Progenitor cell of endocrine pancreas (in vitro differentiated cells): Measurements from ENCODE around the gene LRMDA. TPM values are rescaled to one million over a fixed set of nuclear protein-coding genes. Genes with fewer than 3 reads are reported as not detected.

Experiments
- DNase-seq: peaks from one replicate; pipeline ENCODE4 v3.0.0; 2021; ENCODE audit warnings: low spot score; ENCODE audit not compliant: unreplicated experiment
- H3K27ac Mint-ChIP-seq: 2 replicates; pipeline ENCODE4 v1.8.0; 2021; ENCODE audit warnings: mild to moderate bottlenecking, moderate library complexity, mixed read lengths
- H3K27me3 Mint-ChIP-seq: 2 replicates; pipeline ENCODE4 v1.8.0; 2021; ENCODE audit warnings: mixed read lengths
- H3K36me3 Mint-ChIP-seq: 2 replicates; pipeline ENCODE4 v1.8.0; 2022; ENCODE audit warnings: mixed read lengths; ENCODE audit not compliant: insufficient read depth
- H3K4me1 Mint-ChIP-seq: 2 replicates; pipeline ENCODE4 v1.8.0; 2021; ENCODE audit warnings: low read depth, mixed read lengths
- H3K4me3 Mint-ChIP-seq: 2 replicates; pipeline ENCODE4 v1.8.0; 2021; ENCODE audit warnings: low read depth, mild to moderate bottlenecking, moderate library complexity, mixed read lengths
- H3K9me3 Mint-ChIP-seq: 2 replicates; pipeline ENCODE4 v1.8.0; 2021; ENCODE audit warnings: low read depth, mixed read lengths
- CTCF ChIP-seq: fragments of 200-600 bp; sonication (generic); IDR thresholded peaks from one replicate; pipeline ENCODE4 v1.5.0; 2021; ENCODE audit warnings: antibody characterized with exemption, mild to moderate bottlenecking; ENCODE audit not compliant: unreplicated experiment
- total RNA-seq: library from RNA; stranded (reverse); gene quantifications from 2 replicates; pipeline ENCODE4 v1.2.1, GENCODE V29; 2021

The LRMDA gene
- total RNA-seq, 1 donor from 2014 or later, result 6.5 TPM

DNA sequence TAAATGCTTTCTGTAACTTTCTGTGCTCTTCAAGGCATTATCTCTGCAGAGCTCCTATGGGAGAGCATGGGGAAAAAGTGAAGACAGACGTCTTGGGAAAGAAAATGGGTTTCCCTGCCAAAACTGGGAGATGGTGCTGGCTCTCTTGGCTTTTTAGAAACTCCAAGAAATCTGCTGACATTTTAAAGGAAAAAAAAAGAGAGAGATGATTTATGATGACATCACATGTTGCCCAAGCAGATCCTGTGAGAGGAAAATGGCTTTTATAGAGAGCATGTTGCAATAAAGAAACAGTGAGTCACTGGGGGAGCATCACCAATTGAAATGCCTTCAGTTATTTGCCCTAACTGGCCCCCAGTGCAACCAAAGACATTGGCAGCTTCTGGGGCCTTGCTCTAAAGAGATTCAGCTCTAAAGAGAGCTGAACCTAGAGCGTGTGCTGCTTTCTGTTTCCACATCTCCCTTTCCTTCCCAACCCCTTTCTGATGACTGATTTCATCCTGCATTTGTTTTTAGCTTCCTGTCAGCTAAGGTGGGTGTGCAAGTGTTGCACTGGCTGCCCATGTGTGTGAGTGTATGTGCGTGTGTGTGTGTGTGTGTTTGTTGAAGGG, 37.7 kb downstream of the LRMDA start:
- no peak overlapping the region for H3K4me3 Mint-ChIP-seq
- peaks cover 11% of the 10 kb centered on the region for H3K4me1 Mint-ChIP-seq
- no peaks in the 10 kb centered on the region for H3K9me3 Mint-ChIP-seq
- no peaks in the 10 kb centered on the region for H3K36me3 Mint-ChIP-seq
- H3K27me3 Mint-ChIP-seq, result peaks cover 42% of the 10 kb centered on the region
- no peak for TF ChIP-seq CTCF
- H3K27ac Mint-ChIP-seq, result no peak overlapping the region
- DNase-seq, result no peak

DNA sequence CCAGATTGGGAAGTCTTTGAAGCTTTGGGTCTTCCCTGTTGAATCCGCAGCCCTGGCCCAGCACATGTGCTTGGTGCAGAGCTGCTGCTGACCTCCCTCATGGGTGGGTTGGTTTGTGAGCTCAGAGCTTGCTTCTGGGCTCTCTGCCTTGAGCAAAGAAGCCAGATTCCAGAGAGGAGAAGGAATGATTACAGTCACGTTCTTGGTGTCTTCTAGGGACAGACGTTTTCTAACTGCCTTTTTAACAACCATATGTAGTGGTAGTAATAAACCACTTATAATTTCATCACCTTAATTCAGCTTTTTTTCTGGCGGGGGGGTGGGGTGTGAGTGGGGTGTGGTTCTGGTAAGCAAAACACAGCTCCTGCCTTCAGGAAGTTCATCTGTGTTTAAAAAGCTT, 39.5 kb downstream of the LRMDA start:
- no peak overlapping the region for H3K27ac Mint-ChIP-seq
- no peaks in the 10 kb centered on the region for H3K36me3 Mint-ChIP-seq
- no peak for TF ChIP-seq CTCF
- no peak overlapping the region for H3K4me3 Mint-ChIP-seq
- H3K9me3 Mint-ChIP-seq, result no peaks in the 10 kb centered on the region
- H3K27me3 Mint-ChIP-seq, result peaks cover 32% of the 10 kb centered on the region
- peaks cover 1% of the 10 kb centered on the region for H3K4me1 Mint-ChIP-seq
- DNase-seq, result no peak

DNA sequence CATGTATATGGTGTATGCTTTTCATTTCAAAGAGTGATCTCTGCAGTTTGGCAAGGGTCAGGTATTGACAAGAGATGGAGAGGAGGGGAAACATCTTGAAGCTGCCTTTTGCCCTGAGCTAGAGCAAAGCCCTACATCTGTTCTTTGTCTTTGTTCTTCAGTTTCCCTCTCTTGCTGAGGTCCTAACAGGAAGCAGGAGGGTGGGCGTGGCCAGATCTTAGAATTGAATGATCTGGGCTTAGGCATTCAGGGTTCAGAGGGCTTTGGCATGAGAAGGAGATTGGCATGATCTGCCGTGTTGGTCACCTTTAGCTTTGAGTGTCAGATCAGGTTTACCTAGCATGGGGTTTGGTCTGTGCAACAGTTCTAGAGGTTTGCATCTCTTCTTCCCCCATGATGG, 41.3 kb downstream of the LRMDA start:
- Mint-ChIP-seq H3K27ac (no peak overlapping the region), H3K9me3 (no peaks in the 10 kb centered on the region), H3K27me3 (peaks cover 19% of the 10 kb centered on the region), H3K4me3 (no peak overlapping the region), H3K4me1 (peaks cover 13% of the 10 kb centered on the region), H3K36me3 (peaks cover 2% of the 10 kb centered on the region)
- TF ChIP-seq CTCF, result no peak
- no peak for DNase-seq

- DNase-seq, result no peak
- no peak overlapping the region for H3K4me3 Mint-ChIP-seq
- H3K4me1 Mint-ChIP-seq, result peaks cover 13% of the 10 kb centered on the region
- peaks cover 22% of the 10 kb centered on the region for H3K27me3 Mint-ChIP-seq
- peaks cover 2% of the 10 kb centered on the region for H3K36me3 Mint-ChIP-seq
- no peak overlapping the region for H3K27ac Mint-ChIP-seq
- H3K9me3 Mint-ChIP-seq, result no peaks in the 10 kb centered on the region
- TF ChIP-seq CTCF, result no peak
Measured at GRCh38 chr10:75474106-75474505, 42.7 kb downstream of the LRMDA start.

GRCh38 chr10:75475460-75476182, 44.2 kb downstream of the LRMDA start:
- Mint-ChIP-seq H3K27me3 (peaks cover 19% of the 10 kb centered on the region), H3K9me3 (no peaks in the 10 kb centered on the region), H3K4me1 (peaks cover 13% of the 10 kb centered on the region), H3K36me3 (peaks cover 2% of the 10 kb centered on the region), H3K27ac (no peak overlapping the region), H3K4me3 (no peak overlapping the region)
- TF ChIP-seq CTCF, result no peak
- no peak for DNase-seq
